SK-N-MC (cell line): ENCODE measurements around the gene WWC1.

Experiments used
- DNase-seq: peaks from one replicate; pipeline ENCODE4 v3.0.0-alpha.2; 2011; ENCODE audit warnings: low read depth, low spot score
- H3K27ac ChIP-seq: fragments of 200-600 bp; sonication (generic); 2 replicates; pipeline ENCODE4 v1.5.1; 2016; ENCODE audit warnings: mixed run types
- H3K36me3 ChIP-seq: fragments of 200-600 bp; sonication (generic); 2 replicates; pipeline ENCODE4 v1.6.1; 2017; ENCODE audit warnings: antibody characterized with exemption, low read length, mixed read lengths; ENCODE audit not compliant: insufficient read depth
- H3K4me3 ChIP-seq: fragments of 200-600 bp; sonication (generic); 2 replicates; pipeline ENCODE4 v1.5.1; 2016
- H3K9ac ChIP-seq: fragments of 200-600 bp; sonication (generic); 2 replicates; pipeline ENCODE4 v1.8.0; 2017; ENCODE audit warnings: mixed run types, mixed read lengths; ENCODE audit not compliant: insufficient read length
- H3K9me3 ChIP-seq: fragments of 200-600 bp; sonication (generic); 2 replicates; pipeline ENCODE4 v1.6.1; 2017; ENCODE audit warnings: low read depth, mild to moderate bottlenecking, antibody characterized with exemption, low read length, moderate library complexity, mixed read lengths
- EZH2 ChIP-seq: fragments of 200-600 bp; sonication (generic); IDR thresholded peaks from one replicate; pipeline ENCODE4 v1.6.1; 2017; ENCODE audit warnings: antibody characterized with exemption
- FOXP2 ChIP-seq: optimal IDR thresholded peaks from 2 replicates; pipeline ENCODE3; 2011; ENCODE audit warnings: mild to moderate bottlenecking, moderate library complexity; ENCODE audit not compliant: insufficient read depth; ENCODE audit errors: extremely low read length, control extremely low read depth
- POLR2AphosphoS5 ChIP-seq: IDR thresholded peaks from 2 replicates; pipeline ENCODE4 v1.6.1; 2012; ENCODE audit warnings: mild to moderate bottlenecking, low read depth, low read length, borderline replicate concordance

The WWC1 gene

DNA sequence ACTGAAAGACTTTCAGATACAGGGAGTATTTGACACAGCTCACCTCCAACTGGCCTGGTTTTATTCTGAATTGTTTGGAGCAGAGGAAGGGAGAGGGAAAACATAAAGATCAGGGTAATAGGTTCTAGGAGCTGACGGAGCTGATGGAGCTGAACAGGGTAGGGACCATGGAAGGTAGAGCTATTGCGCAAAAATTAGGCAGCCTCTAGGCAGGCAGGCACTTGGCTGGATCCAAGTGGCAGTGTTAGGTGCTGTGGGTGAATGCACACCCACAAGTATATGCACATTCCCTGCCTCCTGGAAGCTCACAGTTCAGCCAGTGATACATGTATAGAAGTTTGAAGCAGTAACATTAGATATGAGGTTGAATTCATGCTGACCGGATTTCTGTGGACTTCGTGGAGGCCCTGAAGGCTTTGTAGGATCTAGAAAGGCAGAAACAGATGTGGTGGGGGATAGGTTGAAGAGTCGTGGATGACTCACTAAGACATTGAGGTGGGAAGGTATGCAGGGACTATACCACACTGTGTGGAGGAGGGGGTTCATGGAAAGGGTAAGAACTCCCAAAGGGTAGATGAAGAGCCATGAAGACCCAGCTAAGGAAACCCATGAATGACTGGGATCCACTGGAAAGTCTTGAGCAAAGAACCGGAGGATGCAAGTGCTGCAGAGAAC, 50.8 kb downstream of the WWC1 start:
- Histone ChIP-seq H3K4me3 (no peak overlapping the region), H3K27ac (no peak overlapping the region), H3K9me3 (no peaks in the 10 kb centered on the region), H3K36me3 (no peaks in the 10 kb centered on the region), H3K9ac (no peak overlapping the region)
- TF ChIP-seq FOXP2, result no peak
- TF ChIP-seq EZH2, result no peak
- TF ChIP-seq POLR2AphosphoS5, result no peak
- DNase-seq, result no peak

DNA sequence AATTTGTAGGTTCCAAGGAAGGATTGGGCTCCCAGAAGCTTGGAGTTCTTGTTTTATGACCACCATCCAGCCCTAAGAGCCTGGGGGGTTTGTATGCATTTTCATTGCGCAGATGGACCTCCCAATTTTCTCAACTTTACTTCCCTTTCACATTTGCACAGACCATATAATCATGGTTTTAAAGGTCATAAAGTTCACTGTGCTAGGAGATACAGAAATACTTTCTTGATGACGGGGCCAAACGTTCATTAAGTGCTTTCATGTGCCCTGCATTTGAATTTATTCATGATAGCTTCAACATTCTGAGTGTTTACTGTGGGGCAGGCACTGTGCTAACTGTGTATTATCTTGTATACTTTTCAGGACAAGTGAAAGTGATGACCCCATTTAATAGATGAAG, 51.5 kb downstream of the WWC1 start:
- no peak for DNase-seq

DNA sequence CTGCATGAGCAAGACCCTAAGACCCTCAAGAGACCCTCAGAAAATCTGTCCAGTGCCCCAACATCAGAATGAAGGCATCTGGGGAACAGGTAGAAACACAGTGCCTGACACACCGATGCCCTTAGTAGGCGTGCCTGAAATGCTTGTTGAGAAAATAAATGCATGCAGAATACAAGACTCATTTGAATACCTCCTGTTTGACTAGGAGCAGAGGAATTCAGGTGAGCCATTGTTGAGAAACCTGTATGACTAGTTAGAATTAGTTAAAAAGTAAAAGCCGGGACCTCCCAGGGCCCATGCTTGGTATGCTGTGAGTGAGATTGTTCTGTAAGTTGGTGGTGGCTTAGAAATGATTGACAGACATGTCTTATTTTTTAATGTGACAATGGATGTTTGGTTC, 55.0 kb downstream of the WWC1 start:
- Histone ChIP-seq H3K9me3 (no peaks in the 10 kb centered on the region), H3K4me3 (no peak overlapping the region), H3K9ac (no peak overlapping the region), H3K27ac (no peak overlapping the region), H3K36me3 (no peaks in the 10 kb centered on the region)
- DNase-seq, result no peak
- TF ChIP-seq POLR2AphosphoS5 (no peak), EZH2 (no peak), FOXP2 (no peak)

More for the DNA sequence above, 51.5 kb downstream of the WWC1 start:
- TF ChIP-seq POLR2AphosphoS5, result no peak
- TF ChIP-seq EZH2, result no peak
- no peak for TF ChIP-seq FOXP2
- Histone ChIP-seq H3K9ac (no peak overlapping the region), H3K4me3 (no peak overlapping the region), H3K9me3 (no peaks in the 10 kb centered on the region), H3K36me3 (no peaks in the 10 kb centered on the region), H3K27ac (no peak overlapping the region)

GRCh38 chr5:168347368-168348083, 56.1 kb downstream of the WWC1 start:
- DNase-seq, result no peak
- no peak overlapping the region for H3K27ac ChIP-seq
- H3K36me3 ChIP-seq, result no peaks in the 10 kb centered on the region
- TF ChIP-seq POLR2AphosphoS5 (no peak), FOXP2 (no peak), EZH2 (no peak)
- H3K9ac ChIP-seq, result no peak overlapping the region
- H3K9me3 ChIP-seq, result no peaks in the 10 kb centered on the region
- no peak overlapping the region for H3K4me3 ChIP-seq

- H3K9me3 ChIP-seq, result no peaks in the 10 kb centered on the region
- no peak overlapping the region for H3K27ac ChIP-seq
- TF ChIP-seq EZH2, result no peak
- no peak for TF ChIP-seq FOXP2
- TF ChIP-seq POLR2AphosphoS5, result no peak
- no peak overlapping the region for H3K9ac ChIP-seq
- no peaks in the 10 kb centered on the region for H3K36me3 ChIP-seq
- H3K4me3 ChIP-seq, result no peak overlapping the region
- DNase-seq, result no peak
Observed at GRCh38 chr5:168348084-168348414, 56.6 kb downstream of the WWC1 start.

GRCh38 chr5:168350315-168350714, 58.9 kb downstream of the WWC1 start:
- H3K36me3 ChIP-seq, result no peaks in the 10 kb centered on the region
- no peak overlapping the region for H3K9ac ChIP-seq
- no peak overlapping the region for H3K27ac ChIP-seq
- TF ChIP-seq FOXP2 (no peak), POLR2AphosphoS5 (no peak), EZH2 (no peak)
- no peak for DNase-seq
- no peak overlapping the region for H3K4me3 ChIP-seq
- no peaks in the 10 kb centered on the region for H3K9me3 ChIP-seq

DNA sequence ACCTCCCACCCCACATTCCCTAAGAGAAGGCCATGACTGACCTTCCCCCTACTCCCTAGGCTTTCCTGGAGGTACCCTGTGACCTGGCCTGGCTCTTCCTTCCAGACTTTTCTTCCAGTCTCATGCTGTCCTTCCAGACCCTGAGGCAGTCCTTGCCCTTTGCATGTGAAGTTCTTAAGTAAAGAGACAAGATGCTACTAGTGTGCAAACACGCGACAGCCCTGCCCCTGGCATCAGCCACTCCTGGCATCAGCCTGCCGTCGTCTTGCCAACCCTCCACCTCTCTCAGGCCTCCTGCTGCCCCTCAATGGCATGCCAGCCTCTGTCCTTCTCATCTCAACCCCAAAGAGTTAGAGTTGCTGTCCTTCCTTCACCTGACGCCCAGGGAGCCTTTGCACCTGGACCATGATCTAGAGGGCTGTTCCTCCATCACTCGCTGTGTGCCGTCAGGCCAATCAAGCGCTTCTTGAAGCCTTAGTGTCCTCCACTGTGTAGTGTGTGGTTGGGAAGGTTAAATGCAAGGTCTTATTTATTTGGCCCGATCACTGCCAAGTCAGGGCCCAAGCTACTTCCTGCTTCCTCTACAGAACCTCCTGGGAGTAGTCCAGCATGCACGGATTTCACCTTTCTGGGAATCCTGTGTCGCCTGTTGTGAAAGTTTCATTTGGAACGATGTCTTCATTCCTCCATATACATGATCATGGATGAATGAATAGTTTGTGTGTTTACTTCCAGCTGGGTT, 61.9 kb downstream of the WWC1 start:
- H3K27ac ChIP-seq, result no peak overlapping the region
- no peak for DNase-seq
- H3K9ac ChIP-seq, result no peak overlapping the region
- no peaks in the 10 kb centered on the region for H3K9me3 ChIP-seq
- no peak overlapping the region for H3K4me3 ChIP-seq
- TF ChIP-seq POLR2AphosphoS5, result no peak
- TF ChIP-seq FOXP2, result no peak
- TF ChIP-seq EZH2, result no peak
- no peaks in the 10 kb centered on the region for H3K36me3 ChIP-seq

DNA sequence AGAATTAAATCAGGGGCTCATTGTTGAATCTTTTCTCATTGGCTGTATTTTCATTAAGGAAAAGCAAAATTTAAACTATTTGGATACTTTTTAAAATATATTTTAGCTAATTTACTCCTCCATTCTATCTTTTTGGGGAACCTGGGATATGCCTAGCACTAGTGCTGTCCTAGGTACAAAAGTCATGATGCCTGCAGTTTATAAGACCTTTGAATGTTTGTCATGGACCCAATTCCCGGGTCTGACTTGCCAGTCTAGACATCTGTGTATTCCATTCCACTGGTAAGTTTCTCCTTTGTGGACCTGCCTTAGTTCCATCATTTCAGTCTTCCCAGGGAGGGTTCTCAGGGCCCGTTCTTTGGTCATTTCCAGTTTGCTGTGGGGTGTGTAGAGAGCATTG, 63.0 kb downstream of the WWC1 start:
- Histone ChIP-seq H3K36me3 (no peaks in the 10 kb centered on the region), H3K9ac (no peak overlapping the region), H3K9me3 (no peaks in the 10 kb centered on the region), H3K4me3 (no peak overlapping the region), H3K27ac (no peak overlapping the region)
- TF ChIP-seq POLR2AphosphoS5 (no peak), EZH2 (no peak), FOXP2 (no peak)
- no peak for DNase-seq

DNA sequence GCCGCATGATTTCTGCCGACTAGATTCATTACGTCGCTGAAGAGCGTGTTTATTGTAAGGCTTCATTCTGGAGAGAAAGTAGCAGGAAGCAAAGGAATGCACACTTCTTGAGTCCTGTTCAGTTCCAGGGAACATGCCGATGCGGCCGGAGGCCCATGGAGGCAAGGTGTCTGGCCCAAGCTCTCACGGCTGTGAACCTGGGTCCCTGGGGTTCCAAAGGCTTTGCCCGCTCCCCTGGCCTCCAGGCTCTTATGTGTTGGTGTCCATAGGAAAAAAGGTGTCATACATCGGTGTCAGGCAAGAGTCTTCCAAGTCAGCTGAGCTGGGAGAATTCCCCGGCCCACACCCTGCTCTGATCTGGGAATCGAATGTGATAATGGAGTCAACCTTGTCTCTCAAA, 64.7 kb downstream of the WWC1 start:
- H3K9me3 ChIP-seq, result no peaks in the 10 kb centered on the region
- no peak overlapping the region for H3K4me3 ChIP-seq
- H3K27ac ChIP-seq, result no peak overlapping the region
- no peak for DNase-seq
- H3K36me3 ChIP-seq, result no peaks in the 10 kb centered on the region
- TF ChIP-seq FOXP2, result no peak
- no peak for TF ChIP-seq POLR2AphosphoS5
- TF ChIP-seq EZH2, result no peak
- no peak overlapping the region for H3K9ac ChIP-seq
